HFFc6 (cell line): Measurements from ENCODE around the gene ELMO1. TPM values are rescaled to one million over a fixed set of nuclear protein-coding genes. Genes with fewer than 3 reads are reported as not detected.

Experiments used
- DNase-seq: peaks from one replicate; pipeline ENCODE4 v3.0.0-alpha.2; 2018
- H3K27ac Mint-ChIP-seq: 2 replicates; pipeline ENCODE4 v1.8.0; 2020; ENCODE audit warnings: mild to moderate bottlenecking, mixed read lengths
- H3K27me3 Mint-ChIP-seq: 2 replicates; pipeline ENCODE4 v1.8.0; 2021; ENCODE audit warnings: mild to moderate bottlenecking, moderate library complexity, mixed read lengths; ENCODE audit not compliant: insufficient read depth
- H3K36me3 Mint-ChIP-seq: 2 replicates; pipeline ENCODE4 v1.8.0; 2021; ENCODE audit warnings: low read depth, mixed read lengths
- H3K4me1 Mint-ChIP-seq: 2 replicates; pipeline ENCODE4 v1.8.0; 2020; ENCODE audit warnings: low read depth, mixed read lengths
- H3K4me3 Mint-ChIP-seq: 2 replicates; pipeline ENCODE4 v1.8.0; 2020; ENCODE audit warnings: mild to moderate bottlenecking, moderate library complexity, mixed read lengths
- H3K9me3 Mint-ChIP-seq: 2 replicates; pipeline ENCODE4 v1.8.0; 2020; ENCODE audit warnings: mild to moderate bottlenecking, mixed read lengths
- total RNA-seq, 6 experiments: library from RNA; stranded (reverse); fragmentation: NEBNext Ultra II Directional; extraction: Animal tissue kit (Norgen Biotek cat#: 25700); gene quantifications; 2 replicates in 1 of 6; 3 replicates in 5 of 6; pipeline ENCODE4 v1.2.3, GENCODE V29; 2021
- TF ChIP-seq, protein P1 (sequence below): fragments of 200-600 bp; sonication (generic); IDR thresholded peaks from 2 replicates; pipeline ENCODE4 v1.5.0; 2021; ENCODE audit warnings: antibody characterized with exemption, mild to moderate bottlenecking

The ELMO1 gene
- total RNA-seq, 6 experiments from 2014 or later, result not detected

DNA sequence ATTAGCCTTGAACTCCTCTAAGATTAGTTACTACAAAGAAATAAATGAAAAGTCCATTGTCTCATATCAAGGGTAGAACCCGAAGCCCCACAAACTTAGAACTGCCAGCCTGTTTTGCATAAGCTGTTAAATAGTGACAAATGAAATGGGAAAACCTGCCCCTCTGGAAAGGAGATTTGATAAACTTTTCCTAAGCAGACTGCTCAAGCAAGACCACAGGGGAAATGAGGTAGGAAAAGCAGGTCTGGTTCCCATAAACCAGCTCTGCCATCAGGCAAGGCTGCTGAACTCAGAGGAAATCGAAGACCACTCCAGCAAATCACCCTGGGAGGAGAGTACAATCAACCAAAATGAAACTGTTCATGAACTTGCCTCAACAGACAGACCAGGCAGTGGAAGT lies 542.8 kb downstream of the ELMO1 start:
- no peaks in the 10 kb centered on the region; the same call in 1 of the 2 replicates for H3K27me3 Mint-ChIP-seq
- TF ChIP-seq, protein P1, sequence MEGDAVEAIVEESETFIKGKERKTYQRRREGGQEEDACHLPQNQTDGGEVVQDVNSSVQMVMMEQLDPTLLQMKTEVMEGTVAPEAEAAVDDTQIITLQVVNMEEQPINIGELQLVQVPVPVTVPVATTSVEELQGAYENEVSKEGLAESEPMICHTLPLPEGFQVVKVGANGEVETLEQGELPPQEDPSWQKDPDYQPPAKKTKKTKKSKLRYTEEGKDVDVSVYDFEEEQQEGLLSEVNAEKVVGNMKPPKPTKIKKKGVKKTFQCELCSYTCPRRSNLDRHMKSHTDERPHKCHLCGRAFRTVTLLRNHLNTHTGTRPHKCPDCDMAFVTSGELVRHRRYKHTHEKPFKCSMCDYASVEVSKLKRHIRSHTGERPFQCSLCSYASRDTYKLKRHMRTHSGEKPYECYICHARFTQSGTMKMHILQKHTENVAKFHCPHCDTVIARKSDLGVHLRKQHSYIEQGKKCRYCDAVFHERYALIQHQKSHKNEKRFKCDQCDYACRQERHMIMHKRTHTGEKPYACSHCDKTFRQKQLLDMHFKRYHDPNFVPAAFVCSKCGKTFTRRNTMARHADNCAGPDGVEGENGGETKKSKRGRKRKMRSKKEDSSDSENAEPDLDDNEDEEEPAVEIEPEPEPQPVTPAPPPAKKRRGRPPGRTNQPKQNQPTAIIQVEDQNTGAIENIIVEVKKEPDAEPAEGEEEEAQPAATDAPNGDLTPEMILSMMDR, result no peak
- H3K36me3 Mint-ChIP-seq, result no peaks in the 10 kb centered on the region
- H3K9me3 Mint-ChIP-seq, result peaks cover 49% of the 10 kb centered on the region
- H3K4me3 Mint-ChIP-seq, result no peak overlapping the region
- no peaks in the 10 kb centered on the region for H3K4me1 Mint-ChIP-seq
- H3K27ac Mint-ChIP-seq, result no peak overlapping the region
- no peak for DNase-seq

DNA sequence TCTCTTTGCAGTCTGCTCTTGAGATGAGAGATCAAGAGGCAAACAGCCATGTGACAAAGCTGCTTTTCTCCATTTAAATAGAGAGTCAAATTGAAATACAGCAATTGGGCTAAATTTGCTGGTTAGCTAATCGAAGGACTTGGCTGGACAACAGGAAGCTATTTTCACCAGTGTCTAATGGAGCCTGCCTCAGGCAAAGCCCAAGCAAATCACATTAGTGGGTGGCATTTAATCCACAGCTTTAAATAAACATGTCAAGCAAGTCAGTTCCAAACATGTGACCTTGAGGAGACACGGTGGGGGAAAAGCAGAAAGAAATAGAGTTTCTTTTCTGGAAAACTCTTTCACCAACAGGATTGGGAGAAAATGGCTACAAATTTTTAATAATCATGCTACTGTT lies 543.9 kb downstream of the ELMO1 start:
- no peak for DNase-seq
- TF ChIP-seq, protein P1, result no peak
- no peaks in the 10 kb centered on the region for H3K4me1 Mint-ChIP-seq
- no peaks in the 10 kb centered on the region for H3K36me3 Mint-ChIP-seq
- H3K9me3 Mint-ChIP-seq, result peaks cover 58% of the 10 kb centered on the region
- H3K27ac Mint-ChIP-seq, result no peak overlapping the region
- no peak overlapping the region for H3K4me3 Mint-ChIP-seq
- H3K27me3 Mint-ChIP-seq, result no peaks in the 10 kb centered on the region; the same call in 1 of the 2 replicates

DNA sequence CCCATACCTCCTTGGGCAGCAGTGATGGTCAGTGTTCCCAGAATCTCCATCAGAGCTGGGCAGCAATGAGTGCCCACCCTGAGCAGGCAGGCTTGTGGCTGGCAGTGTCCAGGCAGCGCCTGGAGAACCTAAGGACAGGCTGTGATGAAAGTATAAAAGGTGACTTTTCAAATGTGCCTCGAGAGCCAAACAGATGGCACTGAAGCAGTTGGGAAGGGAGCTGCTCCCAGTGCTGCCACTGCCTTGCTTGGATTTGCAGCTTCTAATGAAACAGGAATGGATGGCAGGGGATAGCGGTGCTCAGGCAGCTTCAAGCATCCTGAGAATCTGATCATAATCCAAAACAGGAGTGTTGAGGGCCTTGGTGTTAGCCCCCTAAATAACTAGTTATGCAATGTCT lies 544.6 kb downstream of the ELMO1 start:
- Mint-ChIP-seq H3K9me3 (peaks cover 58% of the 10 kb centered on the region), H3K36me3 (no peaks in the 10 kb centered on the region), H3K4me3 (no peak overlapping the region), H3K27me3 (no peaks in the 10 kb centered on the region; the same call in 1 of the 2 replicates), H3K27ac (no peak overlapping the region), H3K4me1 (no peaks in the 10 kb centered on the region)
- TF ChIP-seq, protein P1, result no peak
- no peak for DNase-seq

DNA sequence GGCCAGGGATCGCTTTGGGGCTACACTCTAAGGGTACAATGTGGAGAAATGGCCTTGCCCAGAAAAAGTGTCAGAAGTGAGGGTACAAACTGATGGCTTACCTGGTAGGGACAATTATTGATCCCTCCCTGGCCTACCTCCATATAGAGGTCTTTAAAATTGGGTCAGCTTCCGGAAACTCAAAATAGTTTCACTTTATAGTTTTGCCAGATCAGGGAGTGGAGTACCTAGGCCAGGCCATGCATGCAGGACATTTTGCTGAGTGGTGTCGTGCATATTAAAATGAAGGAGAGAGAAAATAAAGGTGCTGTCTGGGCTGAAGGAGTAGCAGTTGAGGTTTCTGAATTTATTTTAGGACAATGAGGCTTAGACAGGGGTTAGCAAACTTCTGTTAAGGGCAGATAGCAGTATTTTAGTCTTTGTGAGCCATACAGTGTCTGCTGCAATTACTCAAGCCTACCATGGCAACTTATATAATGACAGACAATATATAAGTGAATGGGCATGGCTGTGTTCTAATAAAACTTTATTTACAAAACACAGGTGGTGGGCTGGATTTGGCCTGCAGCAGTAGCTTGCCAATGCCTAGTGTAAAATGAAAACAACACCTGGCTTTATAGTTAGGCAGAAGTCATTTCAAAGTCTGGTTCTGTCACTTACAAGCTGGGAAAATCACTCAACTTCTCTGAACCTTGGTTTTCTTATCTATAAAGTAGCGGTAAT lies 547.5 kb downstream of the ELMO1 start:
- Mint-ChIP-seq H3K27me3 (no peaks in the 10 kb centered on the region; the same call in 1 of the 2 replicates), H3K4me1 (no peaks in the 10 kb centered on the region), H3K36me3 (no peaks in the 10 kb centered on the region), H3K27ac (no peak overlapping the region), H3K4me3 (no peak overlapping the region), H3K9me3 (peaks cover 56% of the 10 kb centered on the region)
- TF ChIP-seq, protein P1, result no peak
- no peak for DNase-seq

DNA sequence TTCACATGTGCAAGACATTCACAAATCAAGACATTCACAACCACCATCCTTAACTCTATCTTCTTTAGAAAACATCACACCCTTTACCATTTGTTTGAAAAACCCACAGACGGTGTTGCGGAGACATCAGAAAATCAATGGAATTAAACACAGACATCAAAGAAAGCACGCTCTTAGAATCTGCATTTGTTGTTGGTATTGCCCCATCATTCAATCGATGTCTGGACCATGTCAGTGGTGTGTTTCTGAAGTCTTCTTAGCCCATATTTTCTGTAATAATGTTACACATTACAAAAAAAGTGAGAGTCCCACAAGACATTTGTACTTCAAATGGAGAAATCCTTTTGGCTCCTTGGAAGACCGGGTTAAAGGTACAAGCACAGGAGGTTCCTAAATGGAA lies 550.5 kb downstream of the ELMO1 start:
- H3K27ac Mint-ChIP-seq, result no peak overlapping the region
- TF ChIP-seq, protein P1, result no peak
- no peaks in the 10 kb centered on the region; the same call in 1 of the 2 replicates for H3K27me3 Mint-ChIP-seq
- no peak overlapping the region for H3K4me3 Mint-ChIP-seq
- DNase-seq, result no peak
- peaks cover 52% of the 10 kb centered on the region for H3K9me3 Mint-ChIP-seq
- H3K4me1 Mint-ChIP-seq, result no peaks in the 10 kb centered on the region
- H3K36me3 Mint-ChIP-seq, result no peaks in the 10 kb centered on the region
